GM12874 (cell line): ENCODE results near the gene ILF3.

Experiments used
- CTCF ChIP-seq: IDR thresholded peaks from 2 replicates; pipeline ENCODE4 v1.5.1; 2011; ENCODE audit warnings: low read depth, mild to moderate bottlenecking, control low read depth, low read length, moderate library complexity; ENCODE audit not compliant: insufficient read depth

Gene ILF3

DNA sequence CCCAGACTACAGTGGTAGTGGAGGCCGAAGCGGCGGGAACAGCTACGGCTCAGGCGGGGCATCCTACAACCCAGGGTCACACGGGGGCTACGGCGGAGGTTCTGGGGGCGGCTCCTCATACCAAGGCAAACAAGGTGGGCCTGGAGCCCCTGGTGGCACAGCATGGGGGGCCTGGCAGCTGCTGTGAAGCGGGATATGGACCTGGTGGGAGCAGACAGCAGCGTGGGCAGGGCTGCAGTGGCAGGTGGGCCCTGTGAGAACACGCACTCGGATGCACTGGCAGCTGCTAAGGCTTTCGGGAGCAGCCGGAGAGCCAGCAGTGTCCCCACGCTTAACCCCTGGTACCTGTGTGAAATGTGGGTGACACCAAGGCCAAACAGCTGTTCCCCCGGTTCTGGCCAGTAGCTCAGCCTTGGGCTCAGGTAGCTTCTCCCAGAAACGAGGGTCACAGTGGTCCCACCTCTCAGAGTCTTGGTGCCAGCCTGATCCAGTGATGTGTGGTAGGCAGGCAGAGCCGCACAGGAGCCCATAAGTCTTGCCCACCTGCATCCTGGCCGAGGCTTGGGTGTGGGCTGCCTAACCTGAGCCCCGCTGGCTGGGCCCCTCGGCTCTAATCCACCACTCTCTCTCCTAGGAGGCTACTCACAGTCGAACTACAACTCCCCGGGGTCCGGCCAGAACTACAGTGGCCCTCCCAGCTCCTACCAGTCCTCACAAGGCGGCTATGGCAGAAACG lies 34.6 kb downstream of the ILF3 start:
- TF ChIP-seq CTCF: no peak

DNA sequence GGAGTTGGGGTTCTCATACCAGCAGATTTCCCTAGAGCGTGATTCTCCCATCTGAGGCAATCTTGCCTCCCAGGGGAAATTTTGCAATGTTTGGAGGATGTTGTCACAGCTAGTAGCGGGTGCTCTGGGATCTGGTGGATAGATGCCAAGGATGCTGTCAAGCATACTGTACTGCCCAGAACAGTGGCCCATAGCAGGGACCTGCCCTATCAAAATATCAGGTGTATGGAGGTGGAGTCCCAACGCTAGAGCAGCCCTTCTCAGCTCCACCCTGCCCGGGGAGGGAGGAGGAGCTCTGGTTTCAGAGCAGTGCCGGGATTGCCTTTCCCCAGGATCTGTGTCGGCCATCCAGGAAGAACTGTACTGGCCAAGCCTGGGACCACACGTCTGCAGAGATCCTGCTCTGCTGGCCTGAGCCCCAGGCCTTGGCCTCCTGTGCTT lies 36.2 kb downstream of the ILF3 start:
- no peak for TF ChIP-seq CTCF

- TF ChIP-seq CTCF: no peak
Measured at GRCh38 chr19:10691178-10691881, 37.2 kb downstream of the ILF3 start.

GRCh38 chr19:10691883-10692282 lies 37.7 kb downstream of the ILF3 start:
- TF ChIP-seq CTCF: no peak

DNA sequence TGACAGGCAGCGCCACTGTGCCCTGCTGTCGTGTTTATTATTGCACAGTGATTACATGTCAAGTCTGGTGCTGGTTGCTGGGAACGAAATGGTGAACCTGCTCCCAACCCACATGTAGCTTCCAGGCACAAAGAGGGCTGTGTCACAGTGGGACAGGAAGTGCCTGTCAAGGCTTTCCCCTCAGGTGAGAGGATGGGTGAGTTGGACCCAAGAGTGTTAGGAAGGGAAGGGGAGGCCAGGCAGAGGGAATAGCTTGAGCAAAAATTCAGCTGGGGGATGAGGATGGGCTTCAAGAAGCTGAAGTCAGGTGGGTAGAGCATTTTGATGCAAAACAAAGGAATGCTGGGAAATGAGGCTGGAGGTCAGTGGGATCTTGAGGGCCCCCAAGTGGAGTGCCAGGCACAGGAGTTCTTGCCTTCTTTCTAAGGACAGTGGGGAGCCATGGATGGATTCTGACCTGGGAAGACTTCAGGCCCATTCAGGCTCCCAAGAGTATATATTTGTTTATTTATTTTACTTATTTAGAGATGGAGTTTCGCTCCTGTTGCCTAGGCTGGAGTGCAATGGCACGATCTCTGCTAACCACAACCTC lies 38.6 kb downstream of the ILF3 start:
- no peak for TF ChIP-seq CTCF

DNA sequence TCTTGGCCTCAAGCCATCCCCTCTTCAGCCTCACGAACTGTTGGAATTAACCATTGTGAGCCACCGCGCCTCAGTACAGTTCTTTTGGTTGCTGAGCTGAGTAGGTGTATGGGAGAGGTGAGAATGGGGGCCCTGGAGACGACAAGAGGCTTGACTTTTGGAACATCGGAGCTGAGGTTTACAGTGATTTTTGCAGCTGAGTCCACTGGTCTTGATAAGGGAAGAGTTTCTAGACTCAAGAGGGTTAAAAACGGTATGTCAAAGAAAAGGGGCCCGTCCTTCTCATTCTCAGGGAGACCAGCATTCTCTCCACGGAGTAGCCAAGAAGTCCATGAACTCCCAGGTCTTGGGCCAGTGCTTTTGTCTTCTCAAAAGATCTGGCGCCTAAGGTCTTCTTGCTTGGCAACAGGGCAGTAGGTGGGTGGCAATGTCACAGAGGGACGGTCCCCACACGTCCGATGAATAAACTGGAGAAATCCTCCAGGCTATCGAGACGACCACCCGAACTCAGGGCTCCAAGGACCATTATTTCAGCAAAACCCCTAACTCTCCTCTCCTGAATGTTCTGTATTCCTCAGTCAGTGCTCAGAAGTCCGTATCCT lies 40.7 kb downstream of the ILF3 start:
- TF ChIP-seq CTCF: no peak
